Uterus (tissue), 2 donors: ENCODE results near the gene HEATR5A.

Experiments
- POLR2A ChIP-seq, 2 donors: fragments of 450-650 bp; IDR thresholded peaks; one replicate each; pipeline ENCODE4 v1.6.1; 2016; ENCODE audit warnings: antibody characterized with exemption in 2 of 2, mild to moderate bottlenecking in 1 of 2, moderate library complexity in 1 of 2
- TF ChIP-seq, protein P1 (sequence below), 4 experiments: fragments of 200-600 bp in 2 of 4; fragments of 450-650 bp in 2 of 4; sonication (generic) in 2 of 4; IDR thresholded peaks; one replicate each; pipeline ENCODE4 v1.5.1; 2016 to 2019; ENCODE audit warnings: antibody characterized with exemption in 4 of 4, mild to moderate bottlenecking in 2 of 4, moderate library complexity in 1 of 4

DNA sequence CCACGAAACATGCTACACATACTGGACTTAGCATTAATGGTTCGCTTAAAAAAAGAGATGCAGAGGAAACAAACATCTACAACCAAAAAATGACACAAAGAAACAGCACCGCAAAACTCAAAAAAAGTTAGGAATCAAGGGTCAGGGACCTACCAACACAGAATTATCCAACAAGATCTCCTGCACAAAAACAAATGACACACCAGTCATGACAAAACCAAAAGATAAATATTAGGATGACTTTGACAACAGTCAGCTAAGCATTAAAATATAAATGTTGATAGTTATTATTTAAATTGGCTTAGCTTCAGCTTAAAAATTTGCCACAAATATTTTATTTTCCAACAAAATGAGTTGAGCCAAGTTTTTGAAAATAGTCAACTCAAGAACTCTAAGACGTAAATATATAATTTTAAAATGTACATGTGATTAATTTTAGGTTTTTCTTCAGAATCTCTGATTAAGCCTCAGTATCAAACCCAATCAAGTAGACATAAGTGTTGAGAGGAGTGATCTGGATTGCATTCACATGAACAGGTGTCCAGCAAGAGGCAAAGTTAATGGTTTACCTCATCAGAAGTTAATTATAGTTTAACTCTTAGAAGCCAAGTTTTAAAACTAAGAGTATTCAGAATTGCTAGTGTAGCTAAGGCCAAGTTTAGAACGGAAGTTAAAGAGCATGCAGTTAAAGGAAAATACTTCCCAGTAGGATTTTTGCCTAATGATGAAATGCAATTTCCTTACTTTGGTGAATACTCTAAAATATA lies 79.9 kb downstream of the HEATR5A start:
- TF ChIP-seq, protein P1, sequence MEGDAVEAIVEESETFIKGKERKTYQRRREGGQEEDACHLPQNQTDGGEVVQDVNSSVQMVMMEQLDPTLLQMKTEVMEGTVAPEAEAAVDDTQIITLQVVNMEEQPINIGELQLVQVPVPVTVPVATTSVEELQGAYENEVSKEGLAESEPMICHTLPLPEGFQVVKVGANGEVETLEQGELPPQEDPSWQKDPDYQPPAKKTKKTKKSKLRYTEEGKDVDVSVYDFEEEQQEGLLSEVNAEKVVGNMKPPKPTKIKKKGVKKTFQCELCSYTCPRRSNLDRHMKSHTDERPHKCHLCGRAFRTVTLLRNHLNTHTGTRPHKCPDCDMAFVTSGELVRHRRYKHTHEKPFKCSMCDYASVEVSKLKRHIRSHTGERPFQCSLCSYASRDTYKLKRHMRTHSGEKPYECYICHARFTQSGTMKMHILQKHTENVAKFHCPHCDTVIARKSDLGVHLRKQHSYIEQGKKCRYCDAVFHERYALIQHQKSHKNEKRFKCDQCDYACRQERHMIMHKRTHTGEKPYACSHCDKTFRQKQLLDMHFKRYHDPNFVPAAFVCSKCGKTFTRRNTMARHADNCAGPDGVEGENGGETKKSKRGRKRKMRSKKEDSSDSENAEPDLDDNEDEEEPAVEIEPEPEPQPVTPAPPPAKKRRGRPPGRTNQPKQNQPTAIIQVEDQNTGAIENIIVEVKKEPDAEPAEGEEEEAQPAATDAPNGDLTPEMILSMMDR (IDR thresholded peaks at IDR 0.05): no peak
- TF ChIP-seq POLR2A (IDR thresholded peaks at IDR 0.05): no peak
